WERI-Rb-1 (cell line): ENCODE data around the gene OLFM4.

Source experiments
- DNase-seq: peaks from one replicate; pipeline ENCODE4 v3.0.0-alpha.2; 2020
- H3K27ac ChIP-seq: fragments of 250-450 bp; sonication (Bioruptor Pico); 2 replicates; pipeline ENCODE4 v1.5.1; 2020; ENCODE audit warnings: mild to moderate bottlenecking, moderate library complexity
- H3K27me3 ChIP-seq: fragments of 250-450 bp; sonication (Bioruptor Pico); 2 replicates; pipeline ENCODE4 v1.5.1; 2021; ENCODE audit warnings: mild to moderate bottlenecking, low read depth, moderate library complexity; ENCODE audit not compliant: insufficient read depth, severe bottlenecking
- H3K36me3 ChIP-seq: fragments of 250-450 bp; sonication (Bioruptor Pico); 2 replicates; pipeline ENCODE4 v1.5.1; 2020; ENCODE audit warnings: mild to moderate bottlenecking, moderate library complexity
- H3K4me3 ChIP-seq: 2 replicates; pipeline ENCODE4 v1.5.1; 2011; ENCODE audit warnings: low read depth, mild to moderate bottlenecking, control low read depth, low read length
- H3K9me3 ChIP-seq: fragments of 250-450 bp; sonication (Bioruptor Pico); 2 replicates; pipeline ENCODE4 v1.5.1; 2021; ENCODE audit warnings: mild to moderate bottlenecking, moderate library complexity; ENCODE audit not compliant: severe bottlenecking
- TF ChIP-seq, protein P1 (sequence below): IDR thresholded peaks from 2 replicates; pipeline ENCODE4 v1.5.1; 2011; ENCODE audit warnings: low read depth, mild to moderate bottlenecking, control low read depth, inconsistent platforms, low read length

Gene OLFM4

DNA sequence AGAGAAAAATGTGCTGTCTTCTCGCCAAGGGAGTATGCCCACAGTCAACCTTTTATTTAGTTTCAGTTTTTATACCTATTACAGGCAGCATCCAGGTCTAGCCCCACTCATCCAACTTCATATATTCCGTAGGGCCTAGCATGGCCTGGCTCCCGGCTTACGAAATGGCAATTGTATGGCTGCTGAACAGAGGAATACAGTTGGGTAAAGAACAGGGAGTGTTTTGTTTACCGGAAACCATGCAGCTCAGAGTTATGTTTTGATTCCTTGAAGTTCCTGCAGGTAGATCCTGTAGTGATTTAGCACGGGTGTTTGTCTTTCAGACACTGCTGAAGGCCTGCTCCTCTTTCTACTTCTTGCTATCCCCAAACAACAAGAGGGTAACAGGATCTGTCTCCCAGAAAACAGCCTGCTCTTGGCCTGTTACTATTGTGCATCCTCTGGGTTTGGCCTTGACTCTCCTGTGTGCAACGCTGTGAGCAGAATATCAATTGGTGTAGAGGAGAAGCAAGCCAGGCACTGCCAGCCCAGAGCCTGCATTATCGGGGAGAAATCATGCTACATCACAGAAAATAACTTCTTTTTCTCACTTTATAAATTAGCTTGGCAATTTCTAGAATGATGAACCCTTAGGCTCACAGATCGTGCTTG is 32.4 kb downstream of the OLFM4 start:
- H3K9me3 ChIP-seq, result no peaks in the 10 kb centered on the region
- no peaks in the 10 kb centered on the region for H3K27me3 ChIP-seq
- no peaks in the 10 kb centered on the region for H3K36me3 ChIP-seq
- H3K27ac ChIP-seq, result no peak overlapping the region
- TF ChIP-seq, protein P1, sequence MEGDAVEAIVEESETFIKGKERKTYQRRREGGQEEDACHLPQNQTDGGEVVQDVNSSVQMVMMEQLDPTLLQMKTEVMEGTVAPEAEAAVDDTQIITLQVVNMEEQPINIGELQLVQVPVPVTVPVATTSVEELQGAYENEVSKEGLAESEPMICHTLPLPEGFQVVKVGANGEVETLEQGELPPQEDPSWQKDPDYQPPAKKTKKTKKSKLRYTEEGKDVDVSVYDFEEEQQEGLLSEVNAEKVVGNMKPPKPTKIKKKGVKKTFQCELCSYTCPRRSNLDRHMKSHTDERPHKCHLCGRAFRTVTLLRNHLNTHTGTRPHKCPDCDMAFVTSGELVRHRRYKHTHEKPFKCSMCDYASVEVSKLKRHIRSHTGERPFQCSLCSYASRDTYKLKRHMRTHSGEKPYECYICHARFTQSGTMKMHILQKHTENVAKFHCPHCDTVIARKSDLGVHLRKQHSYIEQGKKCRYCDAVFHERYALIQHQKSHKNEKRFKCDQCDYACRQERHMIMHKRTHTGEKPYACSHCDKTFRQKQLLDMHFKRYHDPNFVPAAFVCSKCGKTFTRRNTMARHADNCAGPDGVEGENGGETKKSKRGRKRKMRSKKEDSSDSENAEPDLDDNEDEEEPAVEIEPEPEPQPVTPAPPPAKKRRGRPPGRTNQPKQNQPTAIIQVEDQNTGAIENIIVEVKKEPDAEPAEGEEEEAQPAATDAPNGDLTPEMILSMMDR, result no peak
- no peak overlapping the region for H3K4me3 ChIP-seq
- no peak for DNase-seq

DNA sequence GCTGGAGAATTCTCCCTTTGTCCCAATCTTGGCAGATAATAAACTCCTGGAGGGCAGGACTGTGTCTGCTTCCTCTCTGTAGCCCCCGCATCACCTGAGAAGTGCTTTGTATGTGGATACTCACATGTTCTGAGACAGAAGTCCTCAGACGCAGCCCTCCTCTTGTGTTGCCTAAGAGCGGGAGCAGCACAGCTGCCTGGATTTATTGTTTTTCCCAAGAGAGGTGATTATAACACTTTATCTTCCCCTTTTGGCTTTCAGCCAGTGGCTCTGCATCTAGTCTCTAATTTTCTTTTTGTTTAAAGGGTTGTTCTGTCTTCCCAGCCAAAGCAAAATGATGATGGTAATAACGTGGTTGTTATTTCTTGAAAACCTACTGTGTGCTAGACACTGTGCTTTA is 36.1 kb downstream of the OLFM4 start:
- Histone ChIP-seq H3K27me3 (no peaks in the 10 kb centered on the region), H3K27ac (no peak overlapping the region), H3K4me3 (no peak overlapping the region), H3K36me3 (no peaks in the 10 kb centered on the region), H3K9me3 (no peaks in the 10 kb centered on the region)
- no peak for DNase-seq
- TF ChIP-seq, protein P1, result no peak

DNA sequence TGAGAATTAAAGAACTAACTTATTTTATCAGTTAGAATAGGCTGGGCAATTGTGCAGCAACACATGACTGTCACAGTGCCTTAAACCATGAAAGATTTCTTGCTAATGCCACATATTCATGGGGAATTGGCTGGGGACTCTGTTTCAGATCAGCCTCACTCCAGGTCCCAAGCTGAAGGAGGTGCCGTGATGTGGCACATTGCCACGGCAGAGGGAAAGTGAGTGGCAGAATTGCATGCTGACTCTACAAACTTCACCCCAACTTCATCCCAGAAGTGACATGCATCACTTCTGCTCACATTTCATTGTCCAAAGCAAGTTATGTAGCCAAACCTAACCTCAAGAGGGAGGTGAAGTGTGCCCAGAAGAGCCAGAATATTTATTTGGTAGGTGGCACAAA is 37.8 kb downstream of the OLFM4 start:
- Histone ChIP-seq H3K27ac (no peak overlapping the region), H3K36me3 (no peaks in the 10 kb centered on the region), H3K27me3 (no peaks in the 10 kb centered on the region), H3K4me3 (no peak overlapping the region), H3K9me3 (no peaks in the 10 kb centered on the region)
- TF ChIP-seq, protein P1, result no peak
- no peak for DNase-seq

DNA sequence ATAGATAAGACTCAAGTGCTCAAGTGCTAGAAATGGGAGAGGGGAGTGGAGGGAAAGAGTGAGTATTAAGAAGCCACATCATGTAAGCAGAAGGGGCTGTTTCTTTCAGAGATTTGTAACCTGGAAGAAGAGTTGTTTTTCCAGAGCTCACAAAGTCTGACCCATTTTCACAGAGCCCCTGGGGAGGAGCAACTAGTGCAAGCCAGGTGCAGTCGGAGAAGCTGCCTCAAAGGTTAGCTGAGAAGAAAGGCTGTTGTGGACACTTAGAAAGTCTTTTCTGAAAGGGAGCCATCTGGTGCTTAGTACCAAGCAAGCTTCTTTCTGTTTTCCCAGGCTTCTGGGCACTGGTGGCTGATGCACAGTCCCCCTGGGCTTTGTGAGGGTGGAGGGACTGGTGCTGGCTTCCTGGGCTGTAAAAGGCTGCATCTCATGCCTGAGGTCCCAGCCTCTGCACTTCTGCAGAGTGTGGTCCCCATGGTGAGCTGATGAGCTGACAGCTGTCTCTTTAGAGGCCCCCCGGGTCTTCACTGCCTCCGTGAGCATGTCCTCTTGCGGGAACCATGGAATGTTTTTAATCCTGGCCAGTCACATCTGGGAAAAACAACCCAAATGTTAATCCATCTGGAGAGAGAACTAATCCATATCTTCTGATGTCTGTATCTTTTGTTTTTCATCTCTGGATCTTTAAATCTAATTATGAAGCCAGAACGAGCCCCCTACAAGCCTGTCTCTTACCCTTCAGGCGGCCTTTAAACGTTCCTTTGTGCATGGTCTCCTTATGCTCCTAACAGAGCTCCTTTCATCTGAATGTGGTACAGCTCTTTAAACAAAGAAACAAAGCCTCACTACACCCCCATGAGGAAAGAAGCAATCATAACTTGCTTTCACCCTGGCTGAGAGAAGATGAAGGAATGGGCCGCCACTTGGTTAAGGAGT is 40.2 kb downstream of the OLFM4 start:
- Histone ChIP-seq H3K27ac (no peak overlapping the region), H3K27me3 (no peaks in the 10 kb centered on the region), H3K36me3 (no peaks in the 10 kb centered on the region), H3K4me3 (no peak overlapping the region), H3K9me3 (no peaks in the 10 kb centered on the region)
- peak; percentile 19 for DNase-seq
- TF ChIP-seq, protein P1, result no peak

DNA sequence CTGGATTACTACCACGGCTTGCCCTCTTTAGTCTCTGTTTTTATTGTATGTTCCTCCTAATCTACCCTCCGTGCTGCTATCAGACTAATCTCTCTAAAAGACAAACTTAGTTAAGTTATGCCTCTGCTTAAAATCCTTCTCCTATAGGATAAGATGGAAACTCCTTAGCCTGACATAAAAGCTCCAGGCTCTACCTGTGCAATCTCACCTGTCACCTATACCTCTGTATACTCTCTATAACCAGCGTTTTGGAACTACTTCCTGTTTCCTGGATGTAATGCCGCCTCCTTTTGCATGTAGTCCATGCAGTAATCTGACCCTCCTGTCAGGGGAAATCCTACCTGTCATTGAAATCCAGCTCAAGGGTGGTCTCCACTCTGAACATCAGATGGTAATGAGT is 41.2 kb downstream of the OLFM4 start:
- no peak for DNase-seq
- Histone ChIP-seq H3K27ac (no peak overlapping the region), H3K36me3 (no peaks in the 10 kb centered on the region), H3K27me3 (no peaks in the 10 kb centered on the region), H3K4me3 (no peak overlapping the region), H3K9me3 (no peaks in the 10 kb centered on the region)
- TF ChIP-seq, protein P1, result no peak
